Lower leg skin (tissue), 3 donors: ENCODE results near the gene SUPT4H1.

Experiments
- POLR2A ChIP-seq, 2 donors: fragments of 450-650 bp; IDR thresholded peaks; one replicate each; pipeline ENCODE4 v1.6.1; 2016 to 2017; ENCODE audit warnings: antibody characterized with exemption in 2 of 2, mild to moderate bottlenecking in 1 of 2, moderate library complexity in 1 of 2
- TF ChIP-seq, protein P1 (sequence below), 3 donors: fragments of 450-650 bp; IDR thresholded peaks; one replicate each; pipeline ENCODE4 v1.5.1; 2016; ENCODE audit warnings: antibody characterized with exemption in 3 of 3, mild to moderate bottlenecking in 3 of 3, moderate library complexity in 2 of 3

DNA sequence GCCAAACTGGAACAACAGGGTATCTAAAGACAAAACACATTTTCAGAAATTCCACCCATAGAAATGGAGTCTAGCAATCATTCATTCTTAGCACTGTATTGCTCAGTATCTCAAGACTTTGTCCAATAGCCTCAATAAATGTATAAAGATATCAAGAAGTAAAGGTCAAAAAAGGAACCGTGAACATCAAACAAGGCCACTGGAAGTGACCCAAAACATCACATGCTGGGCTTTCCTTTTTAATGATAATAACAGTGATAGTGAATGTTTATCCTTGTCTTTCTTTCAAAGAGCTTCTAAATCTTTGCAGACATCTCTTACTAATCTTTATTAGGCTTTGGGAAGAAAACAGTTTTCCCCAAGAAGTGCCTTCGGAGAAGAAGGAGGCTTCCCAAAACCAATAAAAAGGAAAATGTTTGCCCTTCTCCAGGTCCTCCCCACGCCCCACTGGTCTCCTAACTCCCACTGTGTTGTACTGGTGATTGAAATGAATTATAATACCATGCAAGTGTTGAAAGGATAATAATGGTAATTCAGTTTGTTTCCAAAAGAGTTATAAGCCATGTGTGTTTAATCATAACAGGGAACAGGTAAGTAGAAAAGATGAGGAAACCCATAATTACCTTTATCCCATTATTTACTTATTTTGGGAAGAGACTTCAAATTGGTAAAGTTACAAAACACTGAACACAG is 46.7 kb upstream of the SUPT4H1 start:
- TF ChIP-seq POLR2A (IDR thresholded peaks at IDR 0.05) = no peak
- TF ChIP-seq, protein P1, sequence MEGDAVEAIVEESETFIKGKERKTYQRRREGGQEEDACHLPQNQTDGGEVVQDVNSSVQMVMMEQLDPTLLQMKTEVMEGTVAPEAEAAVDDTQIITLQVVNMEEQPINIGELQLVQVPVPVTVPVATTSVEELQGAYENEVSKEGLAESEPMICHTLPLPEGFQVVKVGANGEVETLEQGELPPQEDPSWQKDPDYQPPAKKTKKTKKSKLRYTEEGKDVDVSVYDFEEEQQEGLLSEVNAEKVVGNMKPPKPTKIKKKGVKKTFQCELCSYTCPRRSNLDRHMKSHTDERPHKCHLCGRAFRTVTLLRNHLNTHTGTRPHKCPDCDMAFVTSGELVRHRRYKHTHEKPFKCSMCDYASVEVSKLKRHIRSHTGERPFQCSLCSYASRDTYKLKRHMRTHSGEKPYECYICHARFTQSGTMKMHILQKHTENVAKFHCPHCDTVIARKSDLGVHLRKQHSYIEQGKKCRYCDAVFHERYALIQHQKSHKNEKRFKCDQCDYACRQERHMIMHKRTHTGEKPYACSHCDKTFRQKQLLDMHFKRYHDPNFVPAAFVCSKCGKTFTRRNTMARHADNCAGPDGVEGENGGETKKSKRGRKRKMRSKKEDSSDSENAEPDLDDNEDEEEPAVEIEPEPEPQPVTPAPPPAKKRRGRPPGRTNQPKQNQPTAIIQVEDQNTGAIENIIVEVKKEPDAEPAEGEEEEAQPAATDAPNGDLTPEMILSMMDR (IDR thresholded peaks at IDR 0.05) = no peak
